Sigmoid colon (tissue), 7 donors: ENCODE measurements around the gene GRIK3. TPM values are rescaled to one million over a fixed set of nuclear protein-coding genes. Genes with fewer than 3 reads are reported as not detected.

Experiments used
- DNase-seq: peaks from one replicate; pipeline ENCODE4 v3.0.0-alpha.2; 2019
- H3K27ac ChIP-seq, 4 donors: fragments of 200-600 bp; sonication (generic); one replicate each; pipeline ENCODE4 v1.5.1; 2016 to 2019; ENCODE audit warnings: mild to moderate bottlenecking in 1 of 4
- H3K27me3 ChIP-seq, 3 donors: fragments of 200-600 bp; sonication (generic); one replicate each; pipeline ENCODE4 v1.5.1; 2019; ENCODE audit warnings: mild to moderate bottlenecking in 1 of 3
- H3K36me3 ChIP-seq, 4 donors: fragments of 200-600 bp; sonication (generic); one replicate each; pipeline ENCODE4 v1.5.1; 2016 to 2019
- H3K4me1 ChIP-seq, 4 donors: fragments of 200-600 bp; sonication (generic); one replicate each; pipeline ENCODE4 v1.5.1; 2017 to 2019
- H3K4me3 ChIP-seq, 4 donors: fragments of 200-600 bp; sonication (generic); one replicate each; pipeline ENCODE4 v1.5.1; 2017 to 2019; ENCODE audit warnings: mild to moderate bottlenecking in 2 of 4, moderate library complexity in 1 of 4
- H3K9me3 ChIP-seq, 4 donors: fragments of 200-600 bp in 3 of 4; sonication (generic) in 3 of 4; one replicate each; pipeline versions ENCODE4 v1.5.1 to v1.6.1; 2013 to 2019
- CTCF ChIP-seq, 4 experiments: fragments of 450-650 bp in 3 of 4; fragments of 200-600 bp in 1 of 4; IDR thresholded peaks; one replicate each; pipeline ENCODE4 v1.5.1; 2016 to 2019; ENCODE audit warnings: antibody characterized with exemption in 4 of 4, mild to moderate bottlenecking in 3 of 4, moderate library complexity in 2 of 4
- EP300 ChIP-seq, 4 donors: sonication (generic); formaldehyde crosslinking; IDR thresholded peaks; one replicate each; pipeline ENCODE4 v1.6.1; 2017; ENCODE audit warnings: antibody characterized with exemption in 4 of 4
- POLR2A ChIP-seq, 2 donors: fragments of 450-650 bp; IDR thresholded peaks; one replicate each; pipeline ENCODE4 v1.6.1; 2016; ENCODE audit warnings: antibody characterized with exemption in 2 of 2, mild to moderate bottlenecking in 2 of 2, moderate library complexity in 2 of 2
- POLR2AphosphoS5 ChIP-seq, 4 donors: sonication (generic); formaldehyde crosslinking; IDR thresholded peaks; one replicate each; pipeline ENCODE4 v1.6.1; 2017; ENCODE audit warnings: antibody characterized with exemption in 4 of 4
- WGBS, 2 donors: extraction: QIAGEN DNeasy Blood & Tissue Kit; methylation state at CpG; one replicate each; pipeline ENCODE4 v1.1.7; 2013; 5-methylcytosine and 5-hydroxymethylcytosine counted together
- intact Hi-C: fragments of 100-400 bp; cut with DNase I; formaldehyde crosslinking; loops from one replicate; pipeline ENCODE4 v1.15.1; 2023
- polyA plus RNA-seq, 3 donors: library from polyadenylated mRNA; stranded (reverse); fragments of 200-250 nt; gene quantifications; one replicate each; pipeline ENCODE4 v1.2.3, GENCODE V29; 2013
- total RNA-seq, 4 donors: library from RNA; depleted of rRNA; stranded (reverse); fragments of >200 nt; gene quantifications; one replicate each; pipeline ENCODE4 v1.1.0, GENCODE V29; 2016
- donor health status: healthy with polysubstance abuse.
- donor health status: Bipolar disorder and iron deficiency.
- donor health status: healthy.

Gene GRIK3
- total and polyA plus RNA-seq, 7 donors: 0.60 to 7.1 (median 3.4) TPM; not detected in 1

GRCh38 chr1:36991551-36991950 lies 42.8 kb downstream of the GRIK3 start:
- TF ChIP-seq EP300 (IDR thresholded peaks at IDR 0.05) (no peak), POLR2A (IDR thresholded peaks at IDR 0.05) (no peak), POLR2AphosphoS5 (IDR thresholded peaks at IDR 0.05) (no peak), CTCF (IDR thresholded peaks at IDR 0.05) (no peak)

GRCh38 chr1:36990928-36991327 lies 43.4 kb downstream of the GRIK3 start:
- Histone ChIP-seq H3K27ac (no peak overlapping the region), H3K36me3 (no peaks in the 10 kb centered on the region), H3K9me3 (no peaks in the 10 kb centered on the region), H3K27me3 (peaks cover 0 to 1% (median 0%) of the 10 kb centered on the region in 3 donors), H3K4me1 (peaks cover 0 to 25% (median 18%) of the 10 kb centered on the region in 4 donors), H3K4me3 (no peak overlapping the region)
- no peak for TF ChIP-seq POLR2A (IDR thresholded peaks at IDR 0.05)
- TF ChIP-seq EP300 (IDR thresholded peaks at IDR 0.05): no peak
- no peak for TF ChIP-seq CTCF (IDR thresholded peaks at IDR 0.05)
- no peak for TF ChIP-seq POLR2AphosphoS5 (IDR thresholded peaks at IDR 0.05)
- 83 to 88% methylated on average over 3 of the region's 3 CpGs for WGBS, 2 donors
- no peak for DNase-seq
- intact Hi-C loops: no loop called here

More at GRCh38 chr1:36991551-36991950, 42.8 kb downstream of the GRIK3 start:
- Histone ChIP-seq H3K27me3 (peaks cover 0 to 6% (median 0%) of the 10 kb centered on the region in 3 donors), H3K36me3 (no peaks in the 10 kb centered on the region), H3K4me3 (no peak overlapping the region), H3K4me1 (peaks cover 0 to 25% (median 18%) of the 10 kb centered on the region in 4 donors), H3K9me3 (no peaks in the 10 kb centered on the region), H3K27ac (no peak overlapping the region)
- intact Hi-C loops: no loop called here
- no peak for DNase-seq
- 69 to 79% methylated on average over 4 of the region's 4 CpGs for WGBS, 2 donors

- intact Hi-C loops: no loop called here
- TF ChIP-seq EP300 (IDR thresholded peaks at IDR 0.05) (no peak), POLR2A (IDR thresholded peaks at IDR 0.05) (no peak), POLR2AphosphoS5 (IDR thresholded peaks at IDR 0.05) (no peak)
- H3K4me1 ChIP-seq: peaks cover 0 to 25% (median 18%) of the 10 kb centered on the region in 4 donors
- H3K27ac ChIP-seq: peak overlapping the region in 2 of 4 donors; percentile 9 to 27
- H3K27me3 ChIP-seq: peaks cover 0 to 11% (median 0%) of the 10 kb centered on the region in 3 donors
- WGBS, 2 donors: 29 to 49% methylated on average over 8 of the region's 8 CpGs
- H3K4me3 ChIP-seq: no peak overlapping the region
- H3K9me3 ChIP-seq: no peaks in the 10 kb centered on the region
- no peaks in the 10 kb centered on the region for H3K36me3 ChIP-seq
- DNase-seq: no peak
Observed at GRCh38 chr1:36989241-36989640, 45.1 kb downstream of the GRIK3 start.

GRCh38 chr1:36988741-36989193 lies 45.5 kb downstream of the GRIK3 start:
- no peaks in the 10 kb centered on the region for H3K36me3 ChIP-seq
- intact Hi-C loops: no loop called here
- H3K4me1 ChIP-seq: peaks cover 0 to 25% (median 18%) of the 10 kb centered on the region in 4 donors
- H3K27me3 ChIP-seq: peaks cover 0 to 11% (median 0%) of the 10 kb centered on the region in 3 donors
- TF ChIP-seq EP300 (IDR thresholded peaks at IDR 0.05): no peak
- TF ChIP-seq CTCF (IDR thresholded peaks at IDR 0.05): no peak
- TF ChIP-seq POLR2AphosphoS5 (IDR thresholded peaks at IDR 0.05): no peak
- TF ChIP-seq POLR2A (IDR thresholded peaks at IDR 0.05): no peak
- WGBS, 2 donors: 9 to 56% methylated on average over 12 of the region's 12 CpGs
- no peaks in the 10 kb centered on the region for H3K9me3 ChIP-seq
- no peak for DNase-seq
- peak overlapping the region in 1 of 4 donors; percentile 27 for H3K27ac ChIP-seq
- no peak overlapping the region for H3K4me3 ChIP-seq

- Histone ChIP-seq H3K4me1 (peaks cover 0 to 25% (median 18%) of the 10 kb centered on the region in 4 donors), H3K4me3 (no peak overlapping the region), H3K9me3 (no peaks in the 10 kb centered on the region), H3K27ac (peak overlapping the region in 1 of 4 donors; percentile 27), H3K36me3 (no peaks in the 10 kb centered on the region), H3K27me3 (peaks cover 0 to 12% (median 0%) of the 10 kb centered on the region in 3 donors)
- no peak for DNase-seq
- TF ChIP-seq POLR2A (IDR thresholded peaks at IDR 0.05) (no peak), EP300 (IDR thresholded peaks at IDR 0.05) (no peak), CTCF (IDR thresholded peaks at IDR 0.05) (no peak), POLR2AphosphoS5 (IDR thresholded peaks at IDR 0.05) (no peak)
- 18 to 46% methylated on average over 10 of the region's 10 CpGs for WGBS, 2 donors
- intact Hi-C loops: no loop called here
Observed at GRCh38 chr1:36988321-36988720, 46.0 kb downstream of the GRIK3 start.
